Thyroid gland (tissue), 4 donors: ENCODE data around the gene CEP19.

Source experiments
- POLR2A ChIP-seq, 2 donors: fragments of 450-650 bp; IDR thresholded peaks; one replicate each; pipeline ENCODE4 v1.6.1; 2017; ENCODE audit warnings: antibody characterized with exemption in 2 of 2, mild to moderate bottlenecking in 2 of 2, moderate library complexity in 1 of 2
- TF ChIP-seq, protein P1 (sequence below), 6 experiments: fragments of 200-600 bp in 3 of 6; fragments of 450-650 bp in 3 of 6; sonication (generic) in 3 of 6; IDR thresholded peaks; one replicate each; pipeline ENCODE4 v1.5.1; 2016 to 2019; ENCODE audit warnings: antibody characterized with exemption in 6 of 6, mild to moderate bottlenecking in 2 of 6, inconsistent platforms in 1 of 6, moderate library complexity in 1 of 6

DNA sequence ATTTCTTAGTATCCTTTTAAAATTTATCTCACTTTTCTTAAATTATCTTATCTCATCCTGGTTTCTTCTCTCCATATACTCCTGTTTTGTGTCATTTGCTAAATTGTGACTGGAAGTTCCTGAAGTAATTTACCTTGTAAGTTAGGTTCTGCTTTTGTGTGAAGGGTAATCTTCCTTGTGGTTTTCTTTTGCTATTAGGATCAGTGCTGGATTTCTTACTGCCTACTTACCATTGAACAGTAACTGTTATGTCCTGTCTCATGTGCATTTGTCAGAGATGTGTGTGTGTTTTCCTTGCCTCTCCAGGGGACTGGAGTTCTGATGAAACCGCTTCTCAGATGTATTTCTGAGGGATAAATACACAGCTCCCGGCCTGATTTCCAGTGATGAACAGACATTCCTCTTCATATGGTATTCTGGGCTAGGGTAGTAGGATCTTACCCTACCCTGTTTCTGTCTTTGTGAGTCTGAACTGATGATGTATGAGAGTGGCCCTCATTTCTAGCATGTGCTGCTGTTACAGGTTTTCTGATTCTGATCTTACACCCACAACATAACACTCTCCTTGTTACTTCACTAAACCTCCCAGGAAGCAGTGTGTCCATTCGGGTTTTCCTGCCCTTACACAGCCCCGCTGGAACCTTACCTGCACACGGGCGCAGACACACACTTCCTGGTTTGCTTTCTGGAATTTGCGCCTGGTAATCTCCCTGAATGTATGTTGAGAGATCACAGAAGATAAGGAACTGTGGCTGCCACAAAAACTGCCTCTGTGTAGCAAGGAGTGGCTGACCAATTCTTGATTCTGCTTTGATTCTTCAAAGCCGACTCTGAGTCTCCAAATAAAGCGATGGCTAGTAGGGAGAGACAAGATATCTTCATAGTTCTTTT, 42.3 kb upstream of the CEP19 start:
- TF ChIP-seq, protein P1, sequence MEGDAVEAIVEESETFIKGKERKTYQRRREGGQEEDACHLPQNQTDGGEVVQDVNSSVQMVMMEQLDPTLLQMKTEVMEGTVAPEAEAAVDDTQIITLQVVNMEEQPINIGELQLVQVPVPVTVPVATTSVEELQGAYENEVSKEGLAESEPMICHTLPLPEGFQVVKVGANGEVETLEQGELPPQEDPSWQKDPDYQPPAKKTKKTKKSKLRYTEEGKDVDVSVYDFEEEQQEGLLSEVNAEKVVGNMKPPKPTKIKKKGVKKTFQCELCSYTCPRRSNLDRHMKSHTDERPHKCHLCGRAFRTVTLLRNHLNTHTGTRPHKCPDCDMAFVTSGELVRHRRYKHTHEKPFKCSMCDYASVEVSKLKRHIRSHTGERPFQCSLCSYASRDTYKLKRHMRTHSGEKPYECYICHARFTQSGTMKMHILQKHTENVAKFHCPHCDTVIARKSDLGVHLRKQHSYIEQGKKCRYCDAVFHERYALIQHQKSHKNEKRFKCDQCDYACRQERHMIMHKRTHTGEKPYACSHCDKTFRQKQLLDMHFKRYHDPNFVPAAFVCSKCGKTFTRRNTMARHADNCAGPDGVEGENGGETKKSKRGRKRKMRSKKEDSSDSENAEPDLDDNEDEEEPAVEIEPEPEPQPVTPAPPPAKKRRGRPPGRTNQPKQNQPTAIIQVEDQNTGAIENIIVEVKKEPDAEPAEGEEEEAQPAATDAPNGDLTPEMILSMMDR (IDR thresholded peaks at IDR 0.05): no peak
- no peak for TF ChIP-seq POLR2A (IDR thresholded peaks at IDR 0.05)
